Measurements from ENCODE around the gene MESP1.

The MESP1 gene

DNA sequence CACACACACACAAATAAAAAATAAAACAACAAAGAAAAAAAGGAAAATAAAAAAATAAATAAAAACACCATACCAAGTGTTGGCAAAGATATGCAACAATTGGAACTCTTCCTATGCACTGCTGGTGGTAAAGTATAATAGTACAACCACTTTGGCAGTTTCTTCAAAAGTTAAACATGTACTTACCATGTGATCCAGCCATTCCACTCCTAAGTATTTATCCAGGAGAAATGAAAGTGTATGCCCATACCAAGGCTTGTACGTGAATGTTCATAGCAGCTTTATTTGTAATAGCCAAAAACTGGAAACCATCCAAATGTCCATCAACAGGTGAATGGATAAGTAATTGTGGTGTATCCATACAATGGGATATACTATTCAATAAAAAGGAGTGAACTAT is 43.5 kb downstream of the MESP1 start:
- no peak for DNase-seq

DNA sequence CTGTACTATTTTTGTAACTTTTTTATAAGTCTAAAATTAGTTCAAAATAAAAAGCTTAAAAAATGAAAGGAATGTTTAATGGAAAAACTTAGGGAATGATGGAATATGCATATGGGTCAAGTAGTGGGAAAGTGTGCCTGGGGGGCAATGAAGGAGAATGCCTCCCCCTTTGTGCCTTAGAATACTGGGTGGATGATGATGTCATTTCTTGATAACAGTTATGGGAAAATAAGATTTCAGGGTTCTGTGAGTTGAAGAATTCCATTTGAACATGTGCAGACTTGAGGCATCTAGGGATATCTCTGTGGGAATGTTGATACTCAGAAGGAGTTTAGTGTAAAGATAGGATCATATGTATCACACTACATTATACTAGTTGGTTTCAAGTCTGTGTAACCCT is 46.6 kb downstream of the MESP1 start:
- no peak for DNase-seq
